ENCODE results near the gene HIGD1B.

DNA sequence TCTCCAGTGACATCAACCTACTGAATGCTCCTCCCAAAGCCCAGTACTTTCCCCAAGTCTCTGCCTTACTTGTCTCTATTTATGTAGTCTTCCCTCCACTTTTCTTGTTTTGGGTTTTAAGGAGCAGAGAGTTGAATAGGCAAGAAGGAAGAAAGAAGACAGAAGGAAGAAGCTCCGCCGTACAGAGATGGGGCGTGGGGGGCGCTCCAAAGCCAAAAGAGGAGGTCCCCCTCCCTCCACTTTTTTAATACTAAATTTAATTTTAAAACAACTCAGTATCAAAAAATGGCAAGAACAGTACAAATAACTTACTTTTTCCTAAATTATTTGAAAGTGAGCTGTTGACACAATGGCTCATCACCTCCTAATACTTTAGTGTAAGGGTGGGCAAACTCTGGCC, 47.0 kb downstream of the HIGD1B start:
- TF ChIP-seq, protein P1, sequence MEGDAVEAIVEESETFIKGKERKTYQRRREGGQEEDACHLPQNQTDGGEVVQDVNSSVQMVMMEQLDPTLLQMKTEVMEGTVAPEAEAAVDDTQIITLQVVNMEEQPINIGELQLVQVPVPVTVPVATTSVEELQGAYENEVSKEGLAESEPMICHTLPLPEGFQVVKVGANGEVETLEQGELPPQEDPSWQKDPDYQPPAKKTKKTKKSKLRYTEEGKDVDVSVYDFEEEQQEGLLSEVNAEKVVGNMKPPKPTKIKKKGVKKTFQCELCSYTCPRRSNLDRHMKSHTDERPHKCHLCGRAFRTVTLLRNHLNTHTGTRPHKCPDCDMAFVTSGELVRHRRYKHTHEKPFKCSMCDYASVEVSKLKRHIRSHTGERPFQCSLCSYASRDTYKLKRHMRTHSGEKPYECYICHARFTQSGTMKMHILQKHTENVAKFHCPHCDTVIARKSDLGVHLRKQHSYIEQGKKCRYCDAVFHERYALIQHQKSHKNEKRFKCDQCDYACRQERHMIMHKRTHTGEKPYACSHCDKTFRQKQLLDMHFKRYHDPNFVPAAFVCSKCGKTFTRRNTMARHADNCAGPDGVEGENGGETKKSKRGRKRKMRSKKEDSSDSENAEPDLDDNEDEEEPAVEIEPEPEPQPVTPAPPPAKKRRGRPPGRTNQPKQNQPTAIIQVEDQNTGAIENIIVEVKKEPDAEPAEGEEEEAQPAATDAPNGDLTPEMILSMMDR (IDR thresholded peaks at IDR 0.05) = no peak
- no peak for TF ChIP-seq POLR2A (IDR thresholded peaks at IDR 0.05)
